Vagina (tissue), 2 donors: ENCODE results near the gene R3HDM2.

Experiments used
- CTCF ChIP-seq, 3 experiments: fragments of 450-650 bp in 2 of 3; fragments of 200-600 bp in 1 of 3; sonication (generic) in 1 of 3; IDR thresholded peaks; one replicate each; pipeline ENCODE4 v1.5.1; 2017 to 2019; ENCODE audit warnings: antibody characterized with exemption in 3 of 3, mild to moderate bottlenecking in 2 of 3, moderate library complexity in 2 of 3
- POLR2A ChIP-seq, 2 donors: fragments of 450-650 bp; IDR thresholded peaks; one replicate each; pipeline ENCODE4 v1.6.1; 2017; ENCODE audit warnings: antibody characterized with exemption in 2 of 2, mild to moderate bottlenecking in 2 of 2, moderate library complexity in 2 of 2
- POLR2AphosphoS5 ChIP-seq, 2 donors: sonication (generic); formaldehyde crosslinking; IDR thresholded peaks; one replicate each; pipeline ENCODE4 v1.9.0; 2017; ENCODE audit warnings: antibody characterized with exemption in 2 of 2, mild to moderate bottlenecking in 2 of 2, low read depth in 1 of 2; ENCODE audit not compliant: insufficient read depth in 1 of 2

- TF ChIP-seq CTCF (IDR thresholded peaks at IDR 0.05) (no peak), POLR2AphosphoS5 (IDR thresholded peaks at IDR 0.05; ENCODE audit: insufficient read depth in 1 of 2, low read depth in 1 of 2) (no peak), POLR2A (IDR thresholded peaks at IDR 0.05) (no peak)
Observed at GRCh38 chr12:57473886-57474285, 43.0 kb upstream of the R3HDM2 start.
